Measurements from ENCODE around the gene TPSG1.
"Not testable (repeated sequence)": the region's sequence is repeated elsewhere in the genome, so short reads cannot be mapped to it uniquely, and the experiment has no call there.

The TPSG1 gene

DNA sequence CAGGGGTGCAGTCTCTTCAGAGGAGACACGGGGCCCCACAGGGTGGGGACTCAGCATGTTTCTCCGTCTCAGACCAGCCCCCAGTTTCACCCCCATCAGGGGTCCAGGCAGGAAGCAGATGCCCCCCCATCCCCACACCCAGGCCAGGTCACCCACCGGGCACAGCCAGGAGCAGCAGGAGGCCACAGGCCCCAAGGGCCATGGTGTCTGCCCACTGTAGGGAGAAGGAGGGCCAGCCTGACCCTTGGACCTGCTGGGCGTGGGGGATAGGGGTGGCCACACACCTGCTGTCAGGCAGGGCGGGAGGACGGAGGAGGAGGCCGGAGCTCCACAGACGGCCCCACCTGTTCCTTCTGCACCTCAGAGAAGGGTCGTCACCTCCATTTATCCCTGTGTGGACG, at the start of gene TPSG1:
Gene TPSG1, minus strand, starts transcription at position 218 of the 401 bp plus-strand sequence. Its CDS starts 16 bp downstream, at position 202.
- DNase-seq (ENCODE audit: low spot score) = no peak
- in situ Hi-C loops (cut with MboI; ENCODE audit: low sequenced_read_pairs, unreplicated experiment) = no loop called here
- TF ChIP-seq, protein P1, sequence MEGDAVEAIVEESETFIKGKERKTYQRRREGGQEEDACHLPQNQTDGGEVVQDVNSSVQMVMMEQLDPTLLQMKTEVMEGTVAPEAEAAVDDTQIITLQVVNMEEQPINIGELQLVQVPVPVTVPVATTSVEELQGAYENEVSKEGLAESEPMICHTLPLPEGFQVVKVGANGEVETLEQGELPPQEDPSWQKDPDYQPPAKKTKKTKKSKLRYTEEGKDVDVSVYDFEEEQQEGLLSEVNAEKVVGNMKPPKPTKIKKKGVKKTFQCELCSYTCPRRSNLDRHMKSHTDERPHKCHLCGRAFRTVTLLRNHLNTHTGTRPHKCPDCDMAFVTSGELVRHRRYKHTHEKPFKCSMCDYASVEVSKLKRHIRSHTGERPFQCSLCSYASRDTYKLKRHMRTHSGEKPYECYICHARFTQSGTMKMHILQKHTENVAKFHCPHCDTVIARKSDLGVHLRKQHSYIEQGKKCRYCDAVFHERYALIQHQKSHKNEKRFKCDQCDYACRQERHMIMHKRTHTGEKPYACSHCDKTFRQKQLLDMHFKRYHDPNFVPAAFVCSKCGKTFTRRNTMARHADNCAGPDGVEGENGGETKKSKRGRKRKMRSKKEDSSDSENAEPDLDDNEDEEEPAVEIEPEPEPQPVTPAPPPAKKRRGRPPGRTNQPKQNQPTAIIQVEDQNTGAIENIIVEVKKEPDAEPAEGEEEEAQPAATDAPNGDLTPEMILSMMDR (IDR thresholded peaks at IDR 0.05; ENCODE audit: borderline replicate concordance, control extremely low read depth, extremely low read depth, insufficient read depth, missing control alignments) = no peak

DNA sequence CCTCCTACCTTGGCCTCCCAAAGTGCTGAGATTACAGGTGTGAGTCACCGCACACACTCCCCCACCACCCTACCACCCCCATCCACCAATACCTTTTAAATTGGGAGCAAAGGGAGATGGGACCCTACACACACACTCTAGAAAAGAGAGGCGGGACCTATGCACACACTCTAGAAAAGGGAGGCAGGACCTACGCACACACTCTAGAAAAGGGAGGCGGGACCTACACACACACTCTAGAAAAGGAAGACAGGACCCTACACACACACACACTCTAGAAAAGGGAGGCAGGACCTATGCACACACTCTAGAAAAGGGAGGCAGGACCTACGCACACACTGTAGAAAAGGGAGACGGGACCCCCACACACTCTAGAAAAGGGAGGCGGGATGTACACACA, 49.7 kb upstream of the TPSG1 start:
- no peak for DNase-seq (ENCODE audit: low spot score)
- in situ Hi-C loops (cut with MboI; ENCODE audit: low sequenced_read_pairs, unreplicated experiment) = no loop called here
- TF ChIP-seq, protein P1 (IDR thresholded peaks at IDR 0.05; ENCODE audit: borderline replicate concordance, control extremely low read depth, extremely low read depth, insufficient read depth, missing control alignments) = no peak

DNA sequence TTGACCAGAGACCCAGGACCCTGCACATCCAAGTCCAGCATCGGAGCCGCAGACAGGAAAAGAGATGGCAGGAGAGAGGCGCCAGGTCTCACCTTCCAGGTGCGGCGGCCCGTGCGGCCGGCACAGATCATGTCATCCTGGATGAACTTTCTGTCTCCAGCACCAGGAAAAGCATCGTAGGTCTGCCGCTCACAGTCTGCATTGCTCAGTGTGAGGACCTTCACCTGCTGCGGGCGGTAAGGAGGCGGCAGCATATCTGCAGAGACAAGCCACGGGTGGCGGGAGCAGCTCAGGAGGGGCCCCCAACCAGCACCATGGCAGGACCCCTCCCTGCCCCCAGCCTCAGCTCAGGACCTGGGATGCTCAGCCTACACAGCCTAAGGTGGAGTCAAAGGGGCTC, 48.7 kb upstream of the TPSG1 start:
- in situ Hi-C loops (cut with MboI; ENCODE audit: low sequenced_read_pairs, unreplicated experiment) = no loop called here
- no peak for DNase-seq (ENCODE audit: low spot score)
- TF ChIP-seq, protein P1 (IDR thresholded peaks at IDR 0.05; ENCODE audit: borderline replicate concordance, control extremely low read depth, extremely low read depth, insufficient read depth, missing control alignments) = no peak

DNA sequence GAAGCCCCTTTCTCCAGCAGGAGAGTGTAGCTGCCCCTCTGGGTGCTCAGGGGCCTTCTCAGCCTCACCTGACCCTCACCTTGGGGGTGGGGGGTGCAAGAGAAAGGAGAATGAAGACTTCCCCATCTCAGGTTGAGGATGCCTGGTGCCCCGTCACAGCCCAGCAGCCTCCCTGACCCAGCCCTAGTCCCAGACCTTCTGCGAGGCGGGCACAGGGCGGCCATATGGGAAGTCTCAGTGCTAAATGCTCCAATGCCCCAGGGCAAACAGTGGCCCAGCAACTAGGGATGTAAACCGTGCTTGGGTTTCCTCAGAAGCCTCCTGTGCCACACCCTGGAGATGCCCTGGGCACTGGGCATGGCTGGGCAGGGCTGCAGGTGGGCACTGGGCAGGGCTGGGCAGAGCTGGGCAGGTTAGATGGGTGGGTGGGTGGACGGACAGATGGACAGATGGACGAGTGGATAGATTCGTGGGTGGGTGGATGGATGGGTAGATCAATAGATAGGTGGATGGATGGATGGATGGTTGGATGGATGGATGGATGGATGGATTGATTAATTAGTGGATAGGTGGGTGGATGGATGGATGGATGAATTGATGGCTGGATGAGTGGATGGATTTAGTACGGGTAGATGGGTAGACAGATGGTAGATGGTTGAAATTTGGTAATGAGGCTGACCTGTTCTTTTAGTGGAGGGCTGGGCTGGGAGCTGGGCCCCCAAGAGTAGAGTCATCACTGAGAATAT, 47.6 kb upstream of the TPSG1 start:
- TF ChIP-seq, protein P1 (IDR thresholded peaks at IDR 0.05; ENCODE audit: borderline replicate concordance, control extremely low read depth, extremely low read depth, insufficient read depth, missing control alignments) = no peak
- no peak for DNase-seq (ENCODE audit: low spot score)
- in situ Hi-C loops (cut with MboI; ENCODE audit: low sequenced_read_pairs, unreplicated experiment) = no loop called here

DNA sequence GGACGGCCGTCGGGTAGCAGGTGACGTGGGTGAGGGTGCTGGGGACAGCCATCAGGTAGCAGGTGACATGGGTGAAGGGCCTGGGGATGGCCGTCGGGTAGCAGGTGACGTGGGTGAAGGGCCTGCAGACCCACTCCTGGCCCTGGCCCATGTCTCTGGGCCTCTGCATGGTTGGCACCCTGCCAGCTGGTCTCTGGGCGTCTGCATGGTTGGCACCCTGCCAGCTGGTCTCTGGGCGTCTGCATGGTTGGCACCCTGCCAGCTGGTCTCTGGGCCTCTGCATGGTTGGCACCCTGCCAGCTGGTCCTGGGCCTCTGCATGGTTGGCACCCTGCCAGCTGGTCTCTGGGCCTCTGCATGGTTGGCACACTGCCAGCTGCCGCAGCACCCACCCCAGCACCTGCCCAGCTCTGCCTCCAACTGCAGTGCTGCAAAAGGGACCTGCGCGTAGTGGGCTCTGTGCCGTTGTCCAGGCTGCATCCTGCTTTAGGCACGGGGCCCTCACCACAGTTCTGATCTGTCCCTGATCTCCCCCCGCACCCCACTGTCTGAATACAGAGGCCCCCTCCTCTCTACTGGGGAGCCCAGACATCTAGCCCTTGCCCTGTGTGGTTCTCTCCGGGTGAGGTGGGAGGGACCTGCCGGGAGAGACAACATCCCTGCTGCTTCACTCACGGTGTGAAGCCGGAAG, 46.8 kb upstream of the TPSG1 start:
- DNase-seq (ENCODE audit: low spot score) = not testable (repeated sequence)

DNA sequence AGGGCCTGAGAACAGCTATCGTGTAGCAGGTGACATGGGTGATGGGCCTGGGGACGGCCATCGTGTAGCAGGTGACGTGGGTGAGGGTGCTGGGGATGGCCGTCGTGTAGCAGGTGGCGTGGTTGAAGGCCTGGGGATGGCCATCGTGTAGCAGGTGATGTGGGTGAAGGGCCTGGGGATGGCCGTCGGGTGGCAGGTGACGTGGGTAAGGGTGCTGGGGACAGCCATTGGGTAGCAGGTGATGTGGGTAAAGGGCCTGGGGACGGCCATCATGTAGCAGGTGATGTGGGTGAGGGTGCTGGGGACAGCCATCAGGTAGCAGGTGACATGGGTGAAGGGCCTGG, 46.3 kb upstream of the TPSG1 start:
- TF ChIP-seq, protein P1 (IDR thresholded peaks at IDR 0.05; ENCODE audit: borderline replicate concordance, control extremely low read depth, extremely low read depth, insufficient read depth, missing control alignments) = no peak
- no peak for DNase-seq (ENCODE audit: low spot score)
- in situ Hi-C loops (cut with MboI; ENCODE audit: low sequenced_read_pairs, unreplicated experiment) = no loop called here

More for the DNA sequence above, 46.8 kb upstream of the TPSG1 start:
- in situ Hi-C loops (cut with MboI; ENCODE audit: low sequenced_read_pairs, unreplicated experiment) = not testable (repeated sequence)

DNA sequence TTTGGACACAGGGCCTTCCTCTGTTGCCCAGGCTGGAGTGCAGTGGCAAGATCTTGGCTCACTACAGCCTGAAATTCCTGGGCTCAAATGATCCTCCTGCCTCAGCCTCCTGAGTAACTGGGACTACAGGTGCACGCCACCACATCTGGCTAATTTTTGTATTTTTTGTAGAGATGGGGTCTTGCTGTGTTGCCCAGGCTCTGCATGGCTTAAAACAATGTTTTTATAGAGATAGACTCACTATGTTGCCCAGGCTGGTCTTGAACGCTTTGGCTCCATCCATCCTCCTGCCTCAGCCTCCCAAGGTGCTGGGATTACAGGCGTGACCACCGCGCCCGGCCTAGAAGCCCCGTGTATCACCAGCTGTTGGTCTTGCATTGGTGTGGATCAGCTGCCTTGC, 44.4 kb upstream of the TPSG1 start:
- in situ Hi-C loops (cut with MboI; ENCODE audit: low sequenced_read_pairs, unreplicated experiment); DNase-seq (ENCODE audit: low spot score): not testable (repeated sequence)
